ENCODE data around the gene PTPN22.

The PTPN22 gene

DNA sequence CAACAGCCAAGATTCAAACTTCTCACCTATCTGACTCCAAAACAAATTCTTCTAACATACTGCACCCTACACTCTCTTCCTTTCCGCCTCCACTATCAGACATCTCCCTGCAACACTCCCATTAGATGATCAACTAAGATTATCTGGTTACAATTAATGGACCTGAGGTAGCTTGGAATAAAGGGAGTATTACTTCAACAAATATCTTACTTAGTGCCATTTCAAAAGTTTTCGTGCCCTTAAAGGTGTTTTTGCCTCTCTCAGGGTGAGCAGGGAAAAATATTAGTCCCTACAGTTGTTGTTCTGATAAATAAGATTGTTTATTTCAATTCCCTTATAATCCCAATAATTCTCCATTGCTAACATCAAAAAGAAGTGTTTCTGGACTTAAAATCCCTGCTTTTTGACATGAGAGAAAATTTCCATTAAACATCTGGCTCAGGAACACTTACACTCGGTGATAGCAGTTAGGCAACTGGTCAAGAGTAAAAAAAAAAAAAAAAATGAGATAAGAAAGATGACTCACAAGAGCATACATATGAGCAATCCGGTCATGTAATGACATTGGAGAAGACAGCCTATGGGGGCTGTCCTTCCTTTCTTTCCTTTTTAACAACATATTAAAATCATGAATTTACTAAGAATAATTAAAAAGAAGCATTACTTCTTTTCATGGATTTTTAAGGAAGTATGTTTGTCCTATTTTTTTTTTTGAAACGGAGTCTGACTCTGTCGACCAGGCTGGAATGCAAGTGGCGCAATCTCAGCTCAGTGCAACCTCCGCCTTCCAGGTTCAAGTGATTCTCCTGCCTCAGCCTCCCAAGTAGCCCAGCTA lies 66.9 kb downstream of the PTPN22 start:
- DNase-seq (ENCODE audit: low read depth in 2 of 3, low spot score in 2 of 3) = no peak

- no peak for DNase-seq (ENCODE audit: low read depth in 2 of 3, low spot score in 2 of 3)
Observed at GRCh38 chr1:113802367-113803007, 69.0 kb downstream of the PTPN22 start.

DNA sequence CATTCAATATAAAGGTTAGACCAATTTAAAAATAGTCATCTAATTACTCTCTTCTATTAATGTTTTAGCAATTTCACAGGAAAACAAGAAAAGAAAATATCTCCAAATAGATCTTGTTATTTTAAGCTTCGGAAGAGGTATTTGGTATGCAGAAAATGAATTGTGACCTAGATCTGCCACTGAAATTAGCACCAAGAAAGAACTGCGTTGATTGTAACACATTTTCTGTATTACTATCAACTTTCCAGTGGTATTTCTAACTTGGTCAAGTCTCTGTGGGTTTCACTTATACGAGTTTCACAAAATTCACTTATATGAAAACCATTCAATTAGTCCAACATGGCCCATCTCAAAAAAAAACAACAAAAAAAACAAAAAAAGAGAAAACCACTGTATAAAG lies 71.0 kb downstream of the PTPN22 start:
- no peak for DNase-seq (ENCODE audit: low read depth in 2 of 3, low spot score in 2 of 3)

- DNase-seq (ENCODE audit: low read depth in 2 of 3, low spot score in 2 of 3) = no peak
Observed at GRCh38 chr1:113797472-113797871, 74.0 kb downstream of the PTPN22 start.

DNA sequence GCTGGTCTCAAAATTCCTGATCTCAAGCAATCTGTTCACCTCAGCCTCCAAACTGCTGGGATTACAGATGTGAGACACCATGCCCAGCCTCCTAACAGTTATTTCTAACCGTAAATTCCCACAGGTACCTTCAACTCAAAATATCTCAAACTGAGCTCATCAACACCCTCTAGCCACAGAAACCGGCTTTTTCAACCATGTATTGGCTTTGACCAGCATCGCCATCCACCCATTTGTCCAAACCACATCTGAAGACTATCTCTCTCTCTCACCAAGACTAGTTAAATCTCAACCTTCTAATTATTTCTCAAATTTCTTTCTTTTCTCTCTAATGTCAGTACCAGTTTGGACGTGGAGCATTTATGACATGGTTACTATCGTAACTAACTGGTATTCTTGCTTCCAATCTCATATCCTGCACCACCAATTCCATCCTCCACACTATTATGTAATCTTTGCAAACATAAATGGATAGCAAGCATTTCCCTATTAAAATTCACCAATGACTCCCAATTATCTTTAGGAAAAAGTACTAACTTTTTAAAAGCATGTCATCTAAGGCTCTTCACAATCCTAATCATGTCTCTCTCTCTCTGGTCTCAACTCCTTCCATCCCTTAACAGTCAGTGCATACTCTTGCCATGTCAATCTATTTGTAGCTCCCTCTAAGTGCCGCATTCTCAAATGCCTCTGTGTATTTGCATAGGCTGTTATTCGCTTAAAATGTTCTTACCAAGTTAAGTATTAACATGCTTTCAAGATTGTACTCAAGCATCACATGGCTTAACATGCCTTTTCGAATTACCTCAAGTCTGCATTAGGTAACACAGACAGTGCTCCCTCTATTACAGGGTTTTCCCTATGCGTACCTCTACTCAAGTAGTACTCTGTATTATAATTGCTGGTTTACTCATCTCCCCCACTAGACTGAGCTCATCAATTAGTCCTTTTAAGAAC lies 77.4 kb downstream of the PTPN22 start:
- DNase-seq (ENCODE audit: low read depth in 2 of 3, low spot score in 2 of 3) = no peak

DNA sequence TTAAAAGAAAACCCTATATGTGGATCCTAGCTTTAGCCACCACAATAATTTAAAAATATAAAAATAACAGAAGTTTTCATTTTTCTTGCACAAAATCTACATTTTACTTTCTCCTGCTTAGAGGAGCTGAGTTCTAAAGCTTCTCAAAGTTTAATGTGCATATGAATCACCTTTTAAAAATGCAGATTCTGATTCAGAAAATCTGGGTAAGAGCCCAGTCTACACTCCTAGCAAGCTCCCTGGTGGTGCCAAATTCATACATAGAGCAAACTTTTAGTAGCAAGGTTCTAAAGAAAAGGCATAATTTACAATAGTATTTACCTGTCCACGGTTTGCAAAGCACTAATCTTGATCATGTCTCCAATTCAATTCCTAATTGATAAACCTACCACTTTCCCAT lies 78.5 kb downstream of the PTPN22 start:
- DNase-seq (ENCODE audit: low read depth in 2 of 3, low spot score in 2 of 3) = no peak

GRCh38 chr1:113792471-113792870 lies 79.0 kb downstream of the PTPN22 start:
- DNase-seq (ENCODE audit: low read depth in 2 of 3, low spot score in 2 of 3) = no peak

GRCh38 chr1:113788802-113789201 lies 82.7 kb downstream of the PTPN22 start:
- DNase-seq (ENCODE audit: low read depth in 2 of 3, low spot score in 2 of 3) = no peak

DNA sequence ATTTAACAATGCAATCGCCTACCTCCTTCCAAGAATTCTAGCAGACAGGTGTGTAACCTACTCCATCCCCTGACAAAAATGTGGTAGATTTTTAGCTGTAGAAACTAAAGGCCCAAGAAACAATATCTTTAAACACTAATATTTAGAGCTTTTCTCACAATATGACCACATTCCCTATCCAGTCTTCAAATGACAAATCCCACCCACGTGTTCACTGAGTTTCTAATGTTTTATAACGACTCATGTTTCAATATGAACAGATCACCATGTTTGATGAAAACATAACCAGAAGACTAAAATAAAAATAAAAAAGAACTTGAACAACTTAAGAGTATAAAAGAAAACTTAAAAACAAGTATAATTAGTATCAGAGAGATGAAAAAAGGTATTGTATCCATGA lies 83.8 kb downstream of the PTPN22 start:
- no peak for DNase-seq (ENCODE audit: low read depth in 2 of 3, low spot score in 2 of 3)

DNA sequence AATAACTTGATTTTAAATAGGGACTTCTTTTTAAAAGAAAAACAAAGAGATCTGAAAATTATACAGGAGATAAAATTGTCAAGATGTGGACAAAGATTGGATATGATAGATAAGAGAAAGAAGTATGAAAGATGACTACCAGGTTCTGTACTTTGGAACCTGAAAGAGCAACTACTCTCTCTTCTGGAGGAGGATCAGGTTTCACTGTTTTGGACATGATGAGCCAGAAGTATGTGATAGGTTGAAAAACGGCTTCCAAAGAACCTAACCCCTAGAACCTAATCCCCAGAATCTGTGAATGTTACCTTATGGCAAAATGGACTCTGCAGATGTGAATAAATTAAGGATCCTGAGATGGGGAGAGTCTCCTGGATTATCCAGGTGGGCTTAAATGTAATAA lies 85.4 kb downstream of the PTPN22 start:
- DNase-seq (ENCODE audit: low read depth in 2 of 3, low spot score in 2 of 3) = no peak

GRCh38 chr1:113784104-113784779 lies 87.3 kb downstream of the PTPN22 start:
- no peak for DNase-seq (ENCODE audit: low read depth in 2 of 3, low spot score in 2 of 3)

- DNase-seq (ENCODE audit: low read depth in 2 of 3, low spot score in 2 of 3) = no peak
Observed at GRCh38 chr1:113783254-113784103, 88.0 kb downstream of the PTPN22 start.

DNA sequence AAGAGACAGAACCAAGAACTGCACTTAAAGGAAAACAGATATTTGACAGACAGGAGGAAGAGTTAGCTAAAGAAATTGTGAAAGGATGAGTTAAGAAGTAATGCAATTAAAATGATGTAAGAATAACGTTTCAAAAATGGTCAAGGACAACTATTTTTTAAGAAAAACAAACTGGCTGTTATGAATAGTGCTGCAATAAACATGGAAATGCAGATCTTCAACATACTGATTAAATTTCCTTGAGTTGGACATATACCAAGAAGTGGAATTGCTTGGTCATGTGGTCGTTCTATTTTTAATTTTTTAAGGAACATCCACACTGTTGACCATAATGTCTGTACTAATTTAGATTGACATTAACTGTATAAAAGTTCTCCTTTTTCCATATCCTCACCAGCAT lies 89.1 kb downstream of the PTPN22 start:
- DNase-seq (ENCODE audit: low read depth in 2 of 3, low spot score in 2 of 3) = no peak

DNA sequence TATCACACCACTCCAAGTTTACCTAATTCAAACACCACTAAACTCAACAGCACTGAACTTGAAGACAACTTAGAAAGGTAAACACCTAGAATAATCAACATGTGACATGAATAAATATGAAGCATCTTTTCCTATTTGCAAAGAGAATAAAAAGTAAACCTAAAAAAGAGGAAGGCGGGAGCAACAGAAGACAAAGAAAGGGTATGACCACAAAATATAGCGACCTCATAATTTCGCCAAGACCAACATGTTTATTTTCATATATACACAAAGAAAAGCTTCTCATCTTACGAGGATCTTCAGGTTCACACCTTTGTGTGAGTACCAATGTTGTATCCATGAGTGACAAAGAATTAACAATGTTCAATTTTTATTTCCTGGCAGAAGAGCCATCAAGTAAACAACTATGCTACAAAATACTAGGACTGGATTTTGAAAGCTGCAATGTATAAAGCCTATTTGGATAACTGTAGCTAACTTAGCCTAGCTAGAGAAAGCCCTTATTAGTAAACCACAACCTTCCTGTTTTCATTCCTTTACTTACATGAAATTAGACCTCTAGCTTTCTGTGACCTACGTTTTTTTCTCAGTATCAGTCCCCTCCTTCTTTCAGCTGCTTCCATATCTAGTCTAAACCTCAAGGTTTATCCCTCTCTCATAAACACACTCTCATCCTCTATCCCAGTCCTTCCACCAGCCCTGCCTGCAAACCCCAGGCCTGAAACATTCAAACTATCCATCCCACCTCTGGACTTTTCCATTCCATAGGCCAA lies 91.0 kb downstream of the PTPN22 start:
- DNase-seq (ENCODE audit: low read depth in 2 of 3, low spot score in 2 of 3) = no peak

GRCh38 chr1:113779542-113779941 lies 92.0 kb downstream of the PTPN22 start:
- no peak for DNase-seq (ENCODE audit: low read depth in 2 of 3, low spot score in 2 of 3)

- DNase-seq (ENCODE audit: low read depth in 2 of 3, low spot score in 2 of 3) = no peak
Observed at GRCh38 chr1:113777561-113777960, 94.0 kb downstream of the PTPN22 start.

GRCh38 chr1:113770031-113770430 lies 101.5 kb downstream of the PTPN22 start:
- DNase-seq (ENCODE audit: low read depth in 2 of 3, low spot score in 2 of 3) = no peak

- DNase-seq (ENCODE audit: low read depth in 2 of 3, low spot score in 2 of 3) = no peak
Observed at GRCh38 chr1:113769601-113769970, 101.9 kb downstream of the PTPN22 start.

DNA sequence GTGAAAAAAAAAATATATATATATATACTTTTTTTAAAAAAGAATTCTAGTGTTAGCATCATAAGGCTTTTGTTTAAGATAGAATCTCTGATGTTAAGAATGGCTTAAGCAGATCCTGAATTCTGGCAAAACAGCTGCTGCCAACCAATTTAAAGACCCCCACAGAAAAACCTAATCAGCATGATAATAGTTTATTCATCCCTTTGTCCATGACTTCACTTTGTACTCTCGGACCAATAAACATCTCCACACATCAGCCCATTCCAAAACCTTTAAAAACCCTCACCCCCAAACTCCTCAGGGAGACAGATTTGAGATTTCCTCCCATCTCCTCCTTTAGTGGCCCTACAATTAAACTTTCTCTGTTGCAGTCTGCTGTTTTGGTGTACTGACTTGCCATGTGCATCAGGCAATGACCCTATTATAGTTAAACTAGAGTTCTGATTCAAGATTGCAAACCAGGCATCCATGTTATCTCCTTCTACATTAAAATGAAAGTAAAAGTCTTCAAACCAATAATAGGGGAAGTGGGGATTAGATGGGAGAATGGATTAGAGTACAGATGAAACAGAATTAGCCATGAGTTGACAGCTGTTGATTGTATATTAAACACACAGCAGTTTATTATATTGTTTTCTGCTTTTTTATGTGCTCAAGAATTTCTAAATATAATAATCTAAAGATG lies 102.5 kb downstream of the PTPN22 start:
- DNase-seq (ENCODE audit: low read depth in 2 of 3, low spot score in 2 of 3) = no peak
